ENCODE measurements around the gene MSRB1. TPM values are rescaled to one million over a fixed set of nuclear protein-coding genes. Genes with fewer than 3 reads are reported as not detected.
"Not testable (repeated sequence)": the region's sequence is repeated elsewhere in the genome, so short reads cannot be mapped to it uniquely, and the experiment has no call there.

MSRB1 gene
- total and polyA plus RNA-seq, 9 of the 15 experiments (the other 6 are each of a cell fraction or from before 2014, with no cell fraction given), result 5.4 to 33.7 (median 25.7) TPM

DNA sequence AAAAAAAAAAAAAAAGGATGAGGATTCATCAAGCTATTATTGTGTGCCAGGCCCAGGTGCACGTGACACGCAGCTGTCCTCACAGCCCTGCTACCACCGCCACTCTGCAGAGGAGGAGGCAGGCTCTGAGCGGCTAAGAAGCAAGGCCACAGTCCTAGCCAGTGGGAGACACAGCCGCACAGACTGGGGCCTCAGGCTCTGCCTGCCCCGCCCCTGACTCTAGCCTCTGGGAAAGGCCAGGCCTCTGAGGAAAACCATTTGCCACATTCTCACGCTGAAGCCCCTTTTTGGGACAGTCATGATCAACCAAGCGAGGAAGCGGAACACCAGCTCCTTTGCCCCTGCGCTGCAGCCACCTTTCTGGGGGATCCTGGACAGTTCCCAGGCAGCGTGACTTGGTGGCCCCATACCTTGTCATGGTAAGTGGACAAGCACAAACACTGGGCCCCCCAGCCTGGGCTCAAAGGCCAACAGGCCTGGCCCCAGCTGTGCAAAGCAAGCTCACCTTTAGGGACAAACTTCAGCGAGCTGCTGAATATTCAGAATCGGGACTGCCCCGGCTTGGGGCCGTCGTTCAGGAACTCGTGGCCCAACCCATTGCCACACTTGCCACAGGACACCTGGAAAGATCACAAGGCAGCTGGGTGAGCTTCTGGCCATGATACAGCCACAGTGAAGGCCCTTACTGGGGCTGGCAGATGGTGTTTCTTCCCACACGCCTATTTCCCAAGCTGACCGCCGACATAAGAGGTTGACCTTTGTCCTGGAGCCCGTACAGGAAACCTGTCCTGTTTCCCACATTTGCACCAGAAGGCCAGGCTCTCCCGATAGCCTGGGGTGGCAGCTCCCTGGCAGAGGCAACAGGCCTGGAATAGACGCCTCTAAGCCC is 2.5 kb downstream of the MSRB1 start:
- no TSS peak for BruUV-seq (replicated peaks)
- CTCF ChIA-PET (ENCODE audit: low intra/inter-chr PET ratio), result no interaction called here
- Histone ChIP-seq H3K4me2 (ENCODE audit: insufficient read depth, low read length) (no peak overlapping the region), H3K4me1 (replicated peaks in 1 of 2; ENCODE audit: control insufficient read depth in 2 of 2, insufficient read depth in 2 of 2, low read length in 2 of 2) (peaks cover 27 to 60% of the 10 kb centered on the region in 2 experiments), H3K9ac (ENCODE audit: insufficient read depth in 1 of 2, low read depth in 2 of 2, low read length in 2 of 2) (peak overlapping the region in 1 of 2 experiments; percentile 91; a peak in 2 of 4 replicates), H3K9me1 (ENCODE audit: control insufficient read depth, insufficient read depth, low read length) (peaks cover 8% of the 10 kb centered on the region), H2AFZ (ENCODE audit: low read depth, low read length) (no peak overlapping the region), H3K36me3 (ENCODE audit: control insufficient read depth, insufficient read depth, low read length) (peaks cover 37% of the 10 kb centered on the region; the same call in 2 of the 3 replicates), H4K20me1 (replicated peaks; ENCODE audit: control insufficient read depth, insufficient read depth, low read length) (peaks cover 7% of the 10 kb centered on the region), H3K27ac (ENCODE audit: extremely low read depth, low read depth, low read length) (no peak overlapping the region), H3K4me3 (no peak overlapping the region), H3K79me2 (ENCODE audit: control insufficient read depth, insufficient read depth, low read length) (peaks cover 20% of the 10 kb centered on the region), H3K27me3 (ENCODE audit: control insufficient read depth in 2 of 2, insufficient read depth in 2 of 2, low read length in 2 of 2) (no peaks in the 10 kb centered on the region), H3K9me3 (replicated peaks; ENCODE audit: control insufficient read depth, insufficient read depth, low read depth, low read length) (no peaks in the 10 kb centered on the region)
- 91% methylated on average over 22 of the region's 23 CpGs for WGBS (ENCODE audit: insufficient coverage, low coverage, missing lambda C conversion rate)
- TF ChIP-seq YBX1 (IDR thresholded peaks at IDR 0.05) (no peak), IRF2 (CRISPR knock-in tag; IDR thresholded peaks at IDR 0.05) (no peak), CEBPB (tag; IDR thresholded peaks at IDR 0.05) (no peak), ZC3H4 (CRISPR knock-in tag; IDR thresholded peaks at IDR 0.05; ENCODE audit: borderline replicate concordance) (no peak), ARHGAP35 (IDR thresholded peaks at IDR 0.05; ENCODE audit: partially characterized antibody) (no peak), POU5F1 (IDR thresholded peaks at IDR 0.05; ENCODE audit: borderline replicate concordance, low read depth, low read length, partially characterized antibody) (no peak), NKRF (IDR thresholded peaks at IDR 0.05; ENCODE audit: borderline replicate concordance) (no peak)
- TF ChIP-seq, protein P1, sequence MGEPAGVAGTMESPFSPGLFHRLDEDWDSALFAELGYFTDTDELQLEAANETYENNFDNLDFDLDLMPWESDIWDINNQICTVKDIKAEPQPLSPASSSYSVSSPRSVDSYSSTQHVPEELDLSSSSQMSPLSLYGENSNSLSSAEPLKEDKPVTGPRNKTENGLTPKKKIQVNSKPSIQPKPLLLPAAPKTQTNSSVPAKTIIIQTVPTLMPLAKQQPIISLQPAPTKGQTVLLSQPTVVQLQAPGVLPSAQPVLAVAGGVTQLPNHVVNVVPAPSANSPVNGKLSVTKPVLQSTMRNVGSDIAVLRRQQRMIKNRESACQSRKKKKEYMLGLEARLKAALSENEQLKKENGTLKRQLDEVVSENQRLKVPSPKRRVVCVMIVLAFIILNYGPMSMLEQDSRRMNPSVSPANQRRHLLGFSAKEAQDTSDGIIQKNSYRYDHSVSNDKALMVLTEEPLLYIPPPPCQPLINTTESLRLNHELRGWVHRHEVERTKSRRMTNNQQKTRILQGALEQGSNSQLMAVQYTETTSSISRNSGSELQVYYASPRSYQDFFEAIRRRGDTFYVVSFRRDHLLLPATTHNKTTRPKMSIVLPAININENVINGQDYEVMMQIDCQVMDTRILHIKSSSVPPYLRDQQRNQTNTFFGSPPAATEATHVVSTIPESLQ (CRISPR knock-in tag; IDR thresholded peaks at IDR 0.05), result no peak
- TF ChIP-seq, protein P2, sequence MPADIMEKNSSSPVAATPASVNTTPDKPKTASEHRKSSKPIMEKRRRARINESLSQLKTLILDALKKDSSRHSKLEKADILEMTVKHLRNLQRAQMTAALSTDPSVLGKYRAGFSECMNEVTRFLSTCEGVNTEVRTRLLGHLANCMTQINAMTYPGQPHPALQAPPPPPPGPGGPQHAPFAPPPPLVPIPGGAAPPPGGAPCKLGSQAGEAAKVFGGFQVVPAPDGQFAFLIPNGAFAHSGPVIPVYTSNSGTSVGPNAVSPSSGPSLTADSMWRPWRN (IDR thresholded peaks at IDR 0.05; ENCODE audit: low read depth), result no peak
- intact Hi-C loops (cut with micrococcal nuclease) (no loop called here), in situ Hi-C loops (cut with MboI) (no loop called here)
- ATAC-seq (no peak), FAIRE-seq (no peak), DNase-seq (ENCODE audit: extremely low read depth in 1 of 4, low spot score in 3 of 4) (no peak)
- POLR2A ChIA-PET, result interaction anchor here (0.6 to 1.6 kb wide), 8 partner anchors 8 to 333 kb away, joined by 3 to 7 read pairs (median 3); partner anchors contain the start of gene RPS2

- H3K36me3 ChIP-seq (ENCODE audit: control insufficient read depth, insufficient read depth, low read length), result peaks cover 37% of the 10 kb centered on the region; the same call in 2 of the 3 replicates
- in situ Hi-C loops (cut with MboI); FAIRE-seq; H2AFZ ChIP-seq (ENCODE audit: low read depth, low read length); DNase-seq (ENCODE audit: extremely low read depth in 1 of 4, low spot score in 3 of 4); H3K27ac ChIP-seq (ENCODE audit: extremely low read depth, low read depth, low read length); intact Hi-C loops (cut with micrococcal nuclease); H3K9me1 ChIP-seq (ENCODE audit: control insufficient read depth, insufficient read depth, low read length); BruUV-seq (replicated peaks); H3K9ac ChIP-seq (ENCODE audit: insufficient read depth in 1 of 2, low read depth in 2 of 2, low read length in 2 of 2); H3K9me3 ChIP-seq (replicated peaks; ENCODE audit: control insufficient read depth, insufficient read depth, low read depth, low read length); H3K4me2 ChIP-seq (ENCODE audit: insufficient read depth, low read length); H4K20me1 ChIP-seq (replicated peaks; ENCODE audit: control insufficient read depth, insufficient read depth, low read length); ATAC-seq; H3K4me3 ChIP-seq; H3K27me3 ChIP-seq (ENCODE audit: control insufficient read depth in 2 of 2, insufficient read depth in 2 of 2, low read length in 2 of 2); CTCF ChIA-PET (ENCODE audit: low intra/inter-chr PET ratio): not testable (repeated sequence)
- peaks cover 20% of the 10 kb centered on the region for H3K79me2 ChIP-seq (ENCODE audit: control insufficient read depth, insufficient read depth, low read length)
- POLR2A ChIA-PET, result interaction anchor here (0.6 to 1.6 kb wide), 3 partner anchors 21 to 333 kb away, joined by 3 to 5 read pairs (median 3); partner anchors contain the start of gene RPS2
- H3K4me1 ChIP-seq (replicated peaks in 1 of 2; ENCODE audit: control insufficient read depth in 2 of 2, insufficient read depth in 2 of 2, low read length in 2 of 2), result peaks cover 31 to 60% of the 10 kb centered on the region in 2 experiments
- 98% methylated on average over 6 of the region's 8 CpGs for WGBS (ENCODE audit: insufficient coverage, low coverage, missing lambda C conversion rate)
Measured at GRCh38 chr16:1939833-1940232, 3.2 kb downstream of the MSRB1 start.
